Breast epithelium (tissue), 3 donors: ENCODE measurements around the gene MCUB.

Experiments
- POLR2A ChIP-seq: fragments of 450-650 bp; IDR thresholded peaks from one replicate; pipeline ENCODE4 v1.6.1; 2016; ENCODE audit warnings: antibody characterized with exemption, mild to moderate bottlenecking, moderate library complexity
- POLR2AphosphoS5 ChIP-seq, 3 donors: sonication (generic); formaldehyde crosslinking; IDR thresholded peaks; one replicate each; pipeline ENCODE4 v1.6.1; 2017; ENCODE audit warnings: antibody characterized with exemption in 3 of 3
- TF ChIP-seq, protein P1 (sequence below), 3 donors: fragments of 450-650 bp; IDR thresholded peaks; one replicate each; pipeline ENCODE4 v1.5.1; 2016 to 2017; ENCODE audit warnings: antibody characterized with exemption in 3 of 3, mild to moderate bottlenecking in 3 of 3, moderate library complexity in 3 of 3

DNA sequence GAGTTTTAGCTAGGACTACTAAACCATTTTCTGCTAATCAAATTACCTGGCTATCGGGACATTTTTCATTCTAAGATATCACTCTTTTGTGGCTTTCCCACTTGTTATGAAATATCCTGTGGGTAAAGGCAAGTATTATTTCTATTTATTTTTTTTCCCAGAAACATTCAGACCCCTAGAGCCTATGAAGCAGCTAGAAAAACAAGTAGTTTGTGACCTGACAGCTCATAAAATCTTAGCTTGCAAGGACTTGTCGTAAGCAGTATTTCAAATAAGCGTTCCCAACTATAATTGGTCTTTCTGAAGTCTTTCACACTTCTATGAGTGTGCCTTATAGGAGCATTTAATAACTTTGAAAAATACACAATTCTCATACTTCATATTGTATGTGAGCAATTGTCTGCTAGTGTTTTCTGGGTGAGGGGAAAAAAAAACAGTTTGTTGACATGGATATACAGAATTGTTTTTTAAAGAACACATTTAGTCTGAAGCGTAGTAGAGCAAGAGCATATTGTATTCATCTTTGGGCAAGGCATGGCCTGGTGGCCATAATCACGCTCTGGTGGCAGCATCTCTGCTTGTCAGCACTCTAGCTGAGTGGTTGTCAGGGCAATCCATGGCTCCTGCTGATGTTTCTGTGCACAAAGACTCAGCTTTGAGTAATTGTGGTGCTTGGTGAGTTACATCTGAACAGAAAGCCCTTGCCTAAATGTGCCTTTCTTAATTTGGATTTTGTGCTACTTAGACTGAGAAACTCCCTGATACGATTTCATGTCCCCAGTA is 2.6 kb downstream of the MCUB start:
- TF ChIP-seq POLR2A (no peak), POLR2AphosphoS5 (IDR thresholded peaks at IDR 0.05) (no peak)
- TF ChIP-seq, protein P1, sequence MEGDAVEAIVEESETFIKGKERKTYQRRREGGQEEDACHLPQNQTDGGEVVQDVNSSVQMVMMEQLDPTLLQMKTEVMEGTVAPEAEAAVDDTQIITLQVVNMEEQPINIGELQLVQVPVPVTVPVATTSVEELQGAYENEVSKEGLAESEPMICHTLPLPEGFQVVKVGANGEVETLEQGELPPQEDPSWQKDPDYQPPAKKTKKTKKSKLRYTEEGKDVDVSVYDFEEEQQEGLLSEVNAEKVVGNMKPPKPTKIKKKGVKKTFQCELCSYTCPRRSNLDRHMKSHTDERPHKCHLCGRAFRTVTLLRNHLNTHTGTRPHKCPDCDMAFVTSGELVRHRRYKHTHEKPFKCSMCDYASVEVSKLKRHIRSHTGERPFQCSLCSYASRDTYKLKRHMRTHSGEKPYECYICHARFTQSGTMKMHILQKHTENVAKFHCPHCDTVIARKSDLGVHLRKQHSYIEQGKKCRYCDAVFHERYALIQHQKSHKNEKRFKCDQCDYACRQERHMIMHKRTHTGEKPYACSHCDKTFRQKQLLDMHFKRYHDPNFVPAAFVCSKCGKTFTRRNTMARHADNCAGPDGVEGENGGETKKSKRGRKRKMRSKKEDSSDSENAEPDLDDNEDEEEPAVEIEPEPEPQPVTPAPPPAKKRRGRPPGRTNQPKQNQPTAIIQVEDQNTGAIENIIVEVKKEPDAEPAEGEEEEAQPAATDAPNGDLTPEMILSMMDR (IDR thresholded peaks at IDR 0.05): no peak
